Measurements from ENCODE around the gene GTPBP6.

DNA sequence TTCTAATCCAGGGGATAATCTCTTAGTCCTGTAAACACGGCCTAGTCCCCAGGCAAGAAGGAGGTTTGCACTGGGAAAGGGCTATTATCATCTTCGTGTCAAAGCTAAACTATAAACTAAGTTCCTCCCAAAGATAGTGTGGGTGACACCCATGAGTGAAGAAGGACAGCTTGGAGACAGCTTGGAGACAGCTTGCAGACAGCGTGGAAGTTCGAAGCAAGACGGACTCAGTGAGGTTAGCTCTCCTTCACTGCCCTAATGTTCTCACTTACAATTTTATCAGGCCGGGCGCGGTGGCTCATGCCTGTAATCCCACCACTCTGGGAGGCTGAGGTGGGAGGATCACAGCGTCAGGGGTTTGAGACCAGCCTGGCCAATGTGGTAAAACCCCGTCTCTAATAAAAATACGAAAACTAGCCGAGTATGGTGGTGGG is 56.7 kb downstream of the GTPBP6 start:
- TF ChIP-seq, protein P1, sequence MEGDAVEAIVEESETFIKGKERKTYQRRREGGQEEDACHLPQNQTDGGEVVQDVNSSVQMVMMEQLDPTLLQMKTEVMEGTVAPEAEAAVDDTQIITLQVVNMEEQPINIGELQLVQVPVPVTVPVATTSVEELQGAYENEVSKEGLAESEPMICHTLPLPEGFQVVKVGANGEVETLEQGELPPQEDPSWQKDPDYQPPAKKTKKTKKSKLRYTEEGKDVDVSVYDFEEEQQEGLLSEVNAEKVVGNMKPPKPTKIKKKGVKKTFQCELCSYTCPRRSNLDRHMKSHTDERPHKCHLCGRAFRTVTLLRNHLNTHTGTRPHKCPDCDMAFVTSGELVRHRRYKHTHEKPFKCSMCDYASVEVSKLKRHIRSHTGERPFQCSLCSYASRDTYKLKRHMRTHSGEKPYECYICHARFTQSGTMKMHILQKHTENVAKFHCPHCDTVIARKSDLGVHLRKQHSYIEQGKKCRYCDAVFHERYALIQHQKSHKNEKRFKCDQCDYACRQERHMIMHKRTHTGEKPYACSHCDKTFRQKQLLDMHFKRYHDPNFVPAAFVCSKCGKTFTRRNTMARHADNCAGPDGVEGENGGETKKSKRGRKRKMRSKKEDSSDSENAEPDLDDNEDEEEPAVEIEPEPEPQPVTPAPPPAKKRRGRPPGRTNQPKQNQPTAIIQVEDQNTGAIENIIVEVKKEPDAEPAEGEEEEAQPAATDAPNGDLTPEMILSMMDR (IDR thresholded peaks at IDR 0.05; ENCODE audit: insufficient read depth, low read length, poor library complexity, severe bottlenecking) = no peak
- no peak for TF ChIP-seq EZH2phosphoT487 (conservative IDR thresholded peaks at IDR 0.05; ENCODE audit: low read length)

Measured in SU-DHL-6 (cell line).